Measurements from ENCODE around the gene TUBA1B. TPM values are rescaled to one million over a fixed set of nuclear protein-coding genes. Genes with fewer than 3 reads are reported as not detected.

TUBA1B gene
- total RNA-seq, 2 experiments from 2014 or later, result 2,302 to 2,333 TPM

DNA sequence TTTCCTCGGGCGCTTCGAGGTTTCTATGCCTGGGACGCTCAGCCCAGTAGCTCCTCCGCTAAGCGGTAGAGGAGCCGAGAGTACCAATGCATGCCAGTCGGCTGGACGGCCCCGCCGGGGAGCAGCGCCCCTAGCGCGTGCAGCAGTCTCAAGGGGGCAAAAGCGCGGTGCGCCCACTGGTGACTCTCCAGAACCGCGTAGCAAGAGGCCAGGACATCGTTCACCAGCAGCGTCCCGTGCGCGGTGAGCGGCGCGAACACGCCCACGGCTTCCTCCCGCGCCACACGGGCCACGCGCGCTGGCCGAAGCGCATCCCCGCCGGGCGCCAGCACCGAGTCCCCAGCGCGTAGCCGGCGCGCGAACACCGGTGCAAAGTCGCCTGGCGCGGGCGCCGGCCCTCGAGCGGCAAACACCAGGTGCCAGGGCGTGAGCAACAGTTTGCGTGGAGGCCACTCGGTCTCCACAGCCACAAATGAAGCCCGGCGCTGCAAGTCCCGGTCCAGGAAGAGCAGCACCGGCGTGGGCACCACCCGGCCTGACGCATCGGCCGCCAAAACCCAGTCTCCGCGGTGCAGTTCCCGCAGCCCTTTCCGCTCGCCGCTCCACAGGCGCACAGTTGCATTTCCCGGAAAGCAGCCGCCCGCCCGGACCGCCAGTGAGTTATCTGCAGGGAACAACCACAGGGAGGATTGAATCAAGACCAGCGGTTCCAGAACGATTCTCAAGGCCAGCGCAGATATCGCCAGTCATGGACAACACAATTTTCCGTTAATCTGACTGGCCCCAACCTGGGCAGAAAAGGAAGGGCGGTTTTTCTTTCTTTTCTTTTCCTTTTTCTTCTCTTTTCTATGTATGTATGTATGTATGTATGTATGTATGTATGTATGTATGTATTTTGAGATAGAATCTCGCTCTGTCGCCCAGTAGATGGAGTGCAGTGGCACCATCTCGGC is 41.1 kb downstream of the TUBA1B start:
- Mint-ChIP-seq H3K36me3 (ENCODE audit: low read depth) (peaks cover 3% of the 10 kb centered on the region), H3K9me3 (ENCODE audit: insufficient read depth) (no peaks in the 10 kb centered on the region), H3K27ac (peak overlapping the region; percentile 52), H3K4me3 (peak overlapping the region; percentile 68), H3K27me3 (ENCODE audit: low read depth) (peaks cover 56% of the 10 kb centered on the region), H3K4me1 (ENCODE audit: low read depth) (peaks cover 75% of the 10 kb centered on the region)
- ChIA-PET POLR2A (interaction anchor here (0.6 to 5.9 kb wide), 3 partner anchors 9 to 176 kb away, joined by 3 to 45 read pairs (median 6); partner anchors contain the start of gene TUBA1B), CTCF (interaction anchor here (1.5 to 8.0 kb wide), 13 partner anchors 11 to 145 kb away, joined by 5 to 179 read pairs (median 27); partner anchors contain the start of genes LMBR1L, RHEBL1, TUBA1A and TUBA1B)
- peak; percentile 50 for ATAC-seq
- peak; percentile 53 for DNase-seq

DNA sequence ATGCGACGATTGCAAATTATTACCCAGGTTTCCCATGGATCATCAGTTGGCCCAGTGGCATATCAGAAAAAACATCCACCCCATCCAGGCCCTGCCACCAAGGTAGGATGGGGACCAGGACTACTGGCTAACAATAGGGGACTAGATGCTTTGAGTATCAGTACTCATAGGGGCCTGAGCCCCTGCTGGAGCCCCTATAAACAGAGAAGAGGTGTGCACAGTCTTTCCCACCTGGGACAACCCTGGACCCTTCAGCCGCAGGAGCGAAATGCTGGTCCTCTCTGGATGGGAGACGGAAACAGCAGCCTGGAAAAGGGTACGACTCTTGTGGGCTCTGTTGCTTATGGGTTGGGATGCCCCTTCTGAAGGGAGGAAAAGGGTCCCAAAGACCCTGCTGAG is 42.3 kb downstream of the TUBA1B start:
- H3K9me3 Mint-ChIP-seq (ENCODE audit: insufficient read depth), result peaks cover 4% of the 10 kb centered on the region
- ATAC-seq, result no peak
- ChIA-PET CTCF (interaction anchor here (0.8 to 8.0 kb wide), 40 partner anchors 10 to 492 kb away, joined by 3 to 179 read pairs (median 6); partner anchors contain the start of genes ARF3, DDX23, KMT2D and LMBR1L), POLR2A (interaction anchor here (0.9 to 5.9 kb wide), 3 partner anchors 10 to 42 kb away, joined by 5 to 45 read pairs (median 6); partner anchors contain the start of genes RHEBL1 and TUBA1B)
- peaks cover 46% of the 10 kb centered on the region for H3K27me3 Mint-ChIP-seq (ENCODE audit: low read depth)
- no peak for DNase-seq
- peaks cover 70% of the 10 kb centered on the region for H3K4me1 Mint-ChIP-seq (ENCODE audit: low read depth)
- H3K4me3 Mint-ChIP-seq, result no peak overlapping the region
- no peak overlapping the region for H3K27ac Mint-ChIP-seq
- no peaks in the 10 kb centered on the region for H3K36me3 Mint-ChIP-seq (ENCODE audit: low read depth)

DNA sequence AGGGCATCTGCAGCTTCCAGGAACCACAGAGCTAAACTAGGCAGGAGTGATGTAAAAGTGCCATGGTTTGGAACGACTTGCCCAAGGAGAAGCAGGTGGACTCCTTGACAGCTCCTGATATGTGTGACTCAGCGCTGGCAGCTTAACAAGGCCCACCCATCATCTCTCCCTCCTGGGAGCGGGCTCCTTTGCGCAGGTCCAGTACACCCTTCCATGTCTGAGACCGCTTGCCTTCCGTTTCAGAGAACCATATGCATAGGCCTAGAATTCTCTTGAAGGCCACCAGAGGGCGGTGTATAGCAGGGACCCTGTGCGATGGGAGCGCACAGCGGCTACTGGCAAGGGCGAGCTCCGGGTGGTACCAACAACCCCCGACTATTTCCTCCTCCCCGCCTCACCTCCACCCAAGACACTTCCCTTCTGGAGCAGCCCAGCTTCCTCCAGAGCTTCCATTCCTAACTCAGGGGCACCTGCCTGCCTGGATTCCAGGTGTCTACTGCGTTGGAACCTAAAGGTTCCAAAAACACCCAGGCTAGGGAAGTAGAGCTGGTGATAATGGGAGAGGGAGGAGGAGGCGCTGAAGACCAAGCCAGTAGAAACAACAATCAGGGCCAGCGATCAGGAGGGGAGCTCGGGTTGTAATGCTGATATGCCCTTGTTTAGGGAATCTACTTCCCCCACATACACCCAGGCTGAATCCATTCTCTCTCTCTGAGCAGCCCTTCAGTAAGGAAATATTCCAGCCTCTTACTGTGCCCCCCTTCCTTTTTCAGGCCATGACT is 42.9 kb downstream of the TUBA1B start:
- DNase-seq (peak; percentile 86), ATAC-seq (peak; percentile 87)
- Mint-ChIP-seq H3K4me3 (no peak overlapping the region), H3K9me3 (ENCODE audit: insufficient read depth) (peaks cover 4% of the 10 kb centered on the region), H3K4me1 (ENCODE audit: low read depth) (peaks cover 64% of the 10 kb centered on the region), H3K27ac (peak overlapping the region; percentile 31), H3K36me3 (ENCODE audit: low read depth) (no peaks in the 10 kb centered on the region), H3K27me3 (ENCODE audit: low read depth) (peaks cover 41% of the 10 kb centered on the region)
- ChIA-PET POLR2A (interaction anchor here (0.6 to 5.9 kb wide), 5 partner anchors 10 to 177 kb away, joined by 3 to 45 read pairs (median 5); partner anchors contain the start of genes RHEBL1 and TUBA1B), CTCF (interaction anchor here (0.6 to 8.0 kb wide), 47 partner anchors 9 to 492 kb away, joined by 3 to 179 read pairs (median 5); partner anchors contain the start of genes ARF3, DDX23, KMT2D and LMBR1L)

DNA sequence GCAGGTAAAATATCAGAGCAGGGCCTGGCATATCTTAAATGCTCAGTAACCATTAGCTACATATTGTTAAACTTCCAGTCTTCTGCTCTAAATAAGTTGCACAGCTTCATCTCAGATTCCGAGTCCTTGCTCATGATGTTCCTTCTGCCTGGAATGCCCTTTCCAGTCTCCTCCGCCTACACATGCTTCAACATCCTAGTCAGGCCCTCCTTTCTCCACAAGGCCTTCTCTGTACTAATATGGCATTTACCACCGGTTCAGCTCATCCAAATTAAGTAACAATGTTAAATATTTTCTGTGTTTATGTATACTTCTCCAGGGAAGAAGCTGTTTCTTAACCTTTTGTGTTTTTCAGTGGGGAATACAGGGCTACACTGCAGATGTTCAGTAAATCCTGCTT is 45.1 kb downstream of the TUBA1B start:
- Mint-ChIP-seq H3K36me3 (ENCODE audit: low read depth) (no peaks in the 10 kb centered on the region), H3K4me1 (ENCODE audit: low read depth) (peaks cover 48% of the 10 kb centered on the region), H3K27ac (no peak overlapping the region), H3K9me3 (ENCODE audit: insufficient read depth) (peaks cover 4% of the 10 kb centered on the region), H3K27me3 (ENCODE audit: low read depth) (peaks cover 21% of the 10 kb centered on the region), H3K4me3 (no peak overlapping the region)
- no peak for ATAC-seq
- CTCF ChIA-PET, result interaction anchor here (0.7 to 8.0 kb wide), 13 partner anchors 13 to 149 kb away, joined by 3 to 179 read pairs (median 6); partner anchors contain the start of genes LMBR1L, RHEBL1, TUBA1B and WNT1
- no peak for DNase-seq
- POLR2A ChIA-PET, result interaction anchor here (0.8 to 5.9 kb wide), 3 partner anchors 16 to 45 kb away, joined by 3 to 45 read pairs (median 4); partner anchors contain the start of genes RHEBL1 and TUBA1B

DNA sequence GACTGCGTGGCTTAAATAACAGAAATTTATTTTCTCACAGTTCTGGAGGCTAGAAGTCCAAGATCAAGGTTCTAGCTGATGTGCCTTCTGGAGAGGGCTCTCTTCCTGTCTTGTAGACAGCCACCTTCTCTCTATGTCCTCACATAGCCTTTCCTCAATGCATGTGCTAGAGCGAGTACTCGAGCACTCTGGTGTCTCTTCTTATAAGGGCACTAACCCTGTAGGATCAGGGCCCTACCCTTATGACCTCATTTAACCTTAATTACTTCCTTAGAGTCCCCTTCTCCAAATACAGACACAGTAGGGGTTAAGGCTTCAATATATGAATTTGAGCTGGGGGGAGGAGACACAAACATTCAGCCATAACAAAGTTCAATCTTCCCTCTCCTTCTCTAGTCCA is 46.8 kb downstream of the TUBA1B start:
- Mint-ChIP-seq H3K4me1 (ENCODE audit: low read depth) (peaks cover 33% of the 10 kb centered on the region), H3K36me3 (ENCODE audit: low read depth) (no peaks in the 10 kb centered on the region), H3K4me3 (no peak overlapping the region), H3K9me3 (ENCODE audit: insufficient read depth) (peaks cover 4% of the 10 kb centered on the region), H3K27me3 (ENCODE audit: low read depth) (peaks cover 15% of the 10 kb centered on the region), H3K27ac (no peak overlapping the region)
- CTCF ChIA-PET, result interaction anchor here (1.0 to 8.0 kb wide), 8 partner anchors 9 to 96 kb away, joined by 3 to 179 read pairs (median 40); partner anchors contain the start of genes LMBR1L, RHEBL1 and TUBA1B
- ATAC-seq (no peak), DNase-seq (no peak)
- POLR2A ChIA-PET, result interaction anchor here (0.9 to 5.9 kb wide), 3 partner anchors 20 to 47 kb away, joined by 3 to 45 read pairs (median 5); partner anchors contain the start of gene TUBA1B

DNA sequence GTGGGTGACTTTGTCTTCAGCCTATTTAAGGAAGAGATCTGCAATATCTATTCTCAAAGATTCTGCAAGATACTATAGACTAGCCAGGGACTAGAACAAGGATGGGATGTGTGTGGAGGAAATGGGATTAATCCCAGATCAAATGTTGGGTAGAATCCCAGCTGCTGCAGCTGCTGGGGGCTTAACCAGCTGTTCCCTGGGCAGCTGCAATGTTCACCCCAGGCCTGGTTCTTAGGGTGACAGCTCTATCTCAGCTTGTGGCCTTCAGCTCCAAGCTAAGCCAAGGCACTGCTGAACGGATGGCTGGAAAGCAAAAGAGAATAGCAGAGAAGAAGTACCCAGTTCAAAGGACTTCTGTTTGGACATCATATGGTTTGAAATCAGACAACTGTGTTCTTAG is 51.4 kb downstream of the TUBA1B start:
- ChIA-PET POLR2A (interaction anchor here (1.0 kb wide), 1 partner anchor 10 kb away, joined by 4 read pairs; the partner anchor contains the start of gene RHEBL1), CTCF (interaction anchor here (1.0 to 5.0 kb wide), 6 partner anchors 8 to 36 kb away, joined by 3 to 37 read pairs (median 6); partner anchors contain the start of gene RHEBL1)
- no peak for ATAC-seq
- Mint-ChIP-seq H3K36me3 (ENCODE audit: low read depth) (no peaks in the 10 kb centered on the region), H3K4me1 (ENCODE audit: low read depth) (no peaks in the 10 kb centered on the region), H3K4me3 (no peak overlapping the region), H3K27me3 (ENCODE audit: low read depth) (peaks cover 6% of the 10 kb centered on the region), H3K27ac (no peak overlapping the region), H3K9me3 (ENCODE audit: insufficient read depth) (peaks cover 4% of the 10 kb centered on the region)
- DNase-seq, result no peak

Other genes with a start within 250 kb of the TUBA1B start
- gene FKBP11, start 205.9 kb downstream of the TUBA1B start, total RNA-seq, result 10 to 100 TPM; 48.7 to 52.6 TPM
- gene ARF3, start 173.9 kb downstream of the TUBA1B start, total RNA-seq, result 100 to 1,000 TPM; 104 to 108 TPM
- 1 to 10 TPM; 2.4 to 3.2 TPM for gene WNT10B, start 159.7 kb downstream of the TUBA1B start, total RNA-seq
- gene WNT1, start 153.1 kb downstream of the TUBA1B start, total RNA-seq, result 1 to 10 TPM in 1 of 2 experiments, under 1 TPM in 1; 0.81 to 1.1 TPM
- gene DDN, start 132.0 kb downstream of the TUBA1B start, total RNA-seq, result under 1 TPM; 0.39 to 0.42 TPM
- 10 to 100 TPM; 57.5 to 59.8 TPM for gene PRKAG1, start 112.6 kb downstream of the TUBA1B start, total RNA-seq
- 100 to 1,000 TPM; 113 TPM for gene KMT2D, start 70.6 kb downstream of the TUBA1B start, total RNA-seq
- gene RHEBL1, start 61.4 kb downstream of the TUBA1B start, total RNA-seq, result 1 to 10 TPM; 9.5 to 9.9 TPM
- gene DHH, start 36.6 kb downstream of the TUBA1B start, total RNA-seq, result under 1 TPM in 1 of 2 experiments, not detected in 1; 0.16 TPM
- 10 to 100 TPM; 35.8 to 37.8 TPM for gene LMBR1L, start 20.5 kb downstream of the TUBA1B start, total RNA-seq
- 100 to 1,000 TPM; 117 to 120 TPM for gene TUBA1A, start 57.7 kb upstream of the TUBA1B start, total RNA-seq
- gene TUBA1C, start 133.7 kb upstream of the TUBA1B start, total RNA-seq, result 100 to 1,000 TPM; 308 to 324 TPM
- not detected for gene PRPH, start 163.8 kb upstream of the TUBA1B start, total RNA-seq
- 100 to 1,000 TPM; 107 to 111 TPM for gene TROAP, start 191.9 kb upstream of the TUBA1B start, total RNA-seq
- not detected for gene C1QL4, start 205.8 kb upstream of the TUBA1B start, total RNA-seq
- under 1 TPM in 1 of 2 experiments, not detected in 1; 0.29 TPM for gene DNAJC22, start 215.5 kb upstream of the TUBA1B start, total RNA-seq
- 10 to 100 TPM; 12.9 to 13.0 TPM for gene SPATS2, start 236.1 kb upstream of the TUBA1B start, total RNA-seq

Measured in activated CD8-positive, alpha-beta T cell treated with anti-CD3 and anti-CD28 coated beads, Interleukin-2, amount 10 ng/mL, durations not matched to agents 7 days and 5 days (primary cell).